NCI-H2029 (cell line): Measurements from ENCODE around the gene DEFB121.

Experiments used
- DNase-seq: peaks from one replicate; lab custom pipeline; 2025; lab: John Stamatoyannopoulos, UW

Gene DEFB121

GRCh38 chr20:31363295-31363694 is 42.7 kb downstream of the DEFB121 start:
- no peak for DNase-seq

DNA sequence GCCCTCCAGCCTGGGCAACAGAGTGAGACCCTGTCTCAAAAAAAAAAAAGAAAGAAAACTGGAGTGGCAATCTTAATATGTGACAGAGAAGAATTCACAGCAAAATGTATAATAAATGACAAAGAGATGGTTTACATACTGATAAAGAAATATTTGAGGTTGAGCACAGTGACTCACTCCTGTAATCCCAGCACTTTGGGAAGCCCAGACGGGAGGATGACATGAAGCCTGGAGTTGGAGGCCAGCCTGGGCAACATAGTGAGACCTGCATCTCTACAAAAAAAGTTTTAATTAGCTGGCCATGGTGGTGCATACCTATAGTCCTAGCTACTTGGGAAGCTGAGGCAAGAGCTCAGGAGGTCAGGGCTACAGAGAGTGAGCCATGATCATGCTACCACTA is 50.0 kb downstream of the DEFB121 start:
- DNase-seq, result no peak
